ENCODE measurements around the gene SNTG2.
A peak's percentile ranks its signal among the peaks of the same experiment; 100 is the strongest.

The SNTG2 gene

GRCh38 chr2:1251520-1251919, 300.9 kb downstream of the SNTG2 start:
- no peak for DNase-seq

DNA sequence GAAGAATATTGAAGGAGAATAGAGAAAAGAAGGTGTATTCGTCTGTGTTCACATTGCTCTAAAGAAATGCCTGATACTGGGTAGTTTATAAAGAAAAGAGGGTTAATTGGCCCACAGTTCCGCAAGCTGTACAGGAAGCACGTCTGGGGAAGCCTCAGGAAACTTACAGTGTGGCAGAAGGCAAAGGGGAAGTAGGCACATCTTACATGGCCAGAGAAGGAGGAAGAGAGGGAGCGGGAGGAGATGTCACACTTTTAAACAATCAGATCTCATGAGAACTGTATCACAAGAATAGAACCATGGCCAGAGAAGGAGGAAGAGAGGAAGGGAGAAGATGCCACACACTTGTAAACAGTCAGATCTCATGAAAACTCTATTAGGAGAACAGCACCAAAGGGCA, 303.0 kb downstream of the SNTG2 start:
- DNase-seq, result no peak

- DNase-seq, result no peak
Observed at GRCh38 chr2:1254662-1255343, 304.2 kb downstream of the SNTG2 start.

DNA sequence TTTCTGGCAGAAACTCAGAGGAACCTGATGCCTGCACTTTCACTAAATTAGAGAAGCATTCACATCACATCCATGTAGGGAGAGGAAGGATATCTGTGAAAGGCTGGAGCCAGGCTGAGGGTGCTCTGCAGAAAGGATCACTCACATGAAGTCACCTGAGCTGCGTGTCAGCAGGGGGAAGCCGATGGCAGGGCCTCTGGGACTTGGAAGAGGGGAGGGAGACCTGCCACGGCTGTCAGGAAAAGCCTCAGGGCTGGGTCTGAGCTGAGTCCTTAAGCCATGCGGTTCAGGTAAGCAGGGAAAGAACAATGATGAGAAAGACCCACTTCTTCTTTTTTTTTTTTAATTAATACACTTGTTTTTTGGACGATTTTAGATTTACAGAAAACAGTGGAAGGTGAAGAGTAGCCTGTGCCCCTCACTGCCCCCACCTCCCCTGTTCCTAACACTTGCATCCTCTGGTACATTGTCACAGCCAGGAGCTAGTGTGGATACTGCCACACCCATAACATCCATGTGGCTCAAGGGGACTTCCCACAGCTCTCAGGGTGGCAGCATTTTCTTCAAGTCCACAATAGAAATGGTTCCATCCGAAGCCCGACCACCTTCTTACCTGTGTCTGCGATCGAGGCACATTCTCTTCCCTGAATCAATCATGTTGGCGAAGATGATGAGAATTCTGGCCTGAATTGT, 306.1 kb downstream of the SNTG2 start:
- DNase-seq, result no peak

- no peak for DNase-seq
Observed at GRCh38 chr2:1257334-1257733, 306.7 kb downstream of the SNTG2 start.

GRCh38 chr2:1259746-1260145, 309.1 kb downstream of the SNTG2 start:
- no peak for DNase-seq

DNA sequence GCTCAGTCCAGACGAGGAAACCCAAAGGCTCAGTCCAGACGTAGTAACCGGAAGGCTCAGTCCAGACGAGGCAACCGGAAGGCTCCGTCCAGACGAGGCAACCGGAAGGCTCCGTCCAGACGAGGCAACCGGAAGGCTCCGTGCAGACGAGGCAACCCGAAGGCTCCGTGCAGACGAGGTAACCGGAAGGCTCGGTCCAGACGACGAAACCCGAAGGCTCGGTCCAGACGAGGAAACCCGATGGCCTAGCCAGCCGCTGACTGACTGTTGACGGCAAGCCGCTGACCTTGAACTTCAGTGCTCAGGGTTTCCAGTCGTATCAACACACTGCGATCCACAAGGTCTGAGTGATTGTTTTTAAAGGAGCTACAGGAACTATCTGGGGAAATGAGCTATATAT, 312.0 kb downstream of the SNTG2 start:
- no peak for DNase-seq

DNA sequence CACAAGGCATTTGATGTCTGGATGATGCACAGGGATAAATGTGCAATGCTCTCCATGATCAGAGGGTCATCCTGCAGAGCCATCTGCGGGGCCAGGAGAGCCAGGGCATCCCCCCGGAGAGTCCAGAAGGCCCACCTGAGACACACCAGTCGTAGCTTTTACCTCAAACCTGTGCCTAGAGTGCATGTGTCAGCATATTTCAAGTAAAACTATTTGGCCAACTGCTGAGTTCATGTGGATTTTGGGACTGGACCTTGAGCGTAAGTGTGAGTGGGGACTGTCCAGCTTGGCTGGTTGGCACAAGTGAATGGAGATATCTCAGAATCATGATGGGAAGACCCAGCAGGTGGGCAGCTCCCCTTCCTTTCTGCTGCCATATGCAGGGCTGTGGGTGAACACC, 314.8 kb downstream of the SNTG2 start:
- no peak for DNase-seq

DNA sequence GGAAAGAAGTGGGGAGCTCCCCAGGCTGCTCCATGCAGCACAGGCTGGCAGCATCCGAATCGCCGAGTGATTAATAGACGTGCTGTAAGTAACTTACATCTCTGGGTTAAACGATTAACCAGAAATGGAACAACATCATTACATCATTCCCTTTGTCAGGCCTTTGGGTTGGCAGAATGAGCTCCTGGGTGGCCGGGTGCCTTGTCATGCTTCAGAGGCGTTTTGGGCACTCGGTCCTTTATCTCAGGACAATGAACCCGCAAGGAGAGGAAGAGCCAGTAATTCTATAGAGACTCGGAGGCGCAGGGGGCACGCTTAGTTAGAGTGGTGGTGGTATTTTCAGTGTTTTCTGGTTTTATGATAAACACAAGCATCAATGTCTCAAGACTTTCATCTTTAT, 315.7 kb downstream of the SNTG2 start:
- DNase-seq, result no peak

GRCh38 chr2:1268034-1268433, 317.4 kb downstream of the SNTG2 start:
- DNase-seq, result no peak

- DNase-seq, result no peak
Observed at GRCh38 chr2:1269812-1270211, 319.2 kb downstream of the SNTG2 start.

DNA sequence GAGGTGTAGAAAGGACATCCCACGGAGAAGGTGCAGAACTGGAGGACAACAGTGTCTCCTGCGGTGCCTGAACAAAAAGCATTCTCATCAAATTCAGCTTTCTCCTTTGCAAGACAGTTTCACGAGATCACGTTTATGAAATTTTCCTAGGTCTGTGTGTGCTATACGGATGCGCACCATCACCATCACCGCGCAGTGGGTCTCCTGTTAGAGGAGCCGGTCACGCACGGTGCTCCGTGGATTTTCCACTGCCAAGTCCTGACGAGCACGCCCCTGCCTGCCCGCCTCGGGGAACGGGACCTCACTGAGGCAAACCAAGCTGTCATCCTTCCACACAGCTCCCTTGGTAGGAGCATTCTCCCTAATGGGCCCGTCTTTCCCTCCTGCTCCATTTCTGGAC, 322.2 kb downstream of the SNTG2 start:
- no peak for DNase-seq

DNA sequence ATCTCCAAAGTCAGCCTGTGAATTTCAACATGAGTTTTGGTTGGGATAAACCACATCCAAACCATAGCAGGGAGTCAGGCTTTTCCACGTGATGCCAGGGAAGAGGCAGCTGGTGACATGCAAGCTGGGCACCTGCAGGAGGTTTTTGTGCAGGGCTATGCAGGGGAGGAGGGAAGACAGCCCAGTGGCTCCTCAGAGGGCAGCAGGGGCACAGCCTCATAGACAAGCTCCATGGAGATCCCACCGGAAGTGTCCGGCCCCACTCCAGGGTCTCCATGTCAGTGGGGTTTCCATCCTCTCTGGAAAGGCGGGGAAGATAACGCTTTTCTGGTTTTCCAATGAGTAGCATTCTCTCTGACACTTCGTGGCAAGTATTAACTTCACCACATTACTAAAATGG, 327.0 kb downstream of the SNTG2 start:
- no peak for DNase-seq

DNA sequence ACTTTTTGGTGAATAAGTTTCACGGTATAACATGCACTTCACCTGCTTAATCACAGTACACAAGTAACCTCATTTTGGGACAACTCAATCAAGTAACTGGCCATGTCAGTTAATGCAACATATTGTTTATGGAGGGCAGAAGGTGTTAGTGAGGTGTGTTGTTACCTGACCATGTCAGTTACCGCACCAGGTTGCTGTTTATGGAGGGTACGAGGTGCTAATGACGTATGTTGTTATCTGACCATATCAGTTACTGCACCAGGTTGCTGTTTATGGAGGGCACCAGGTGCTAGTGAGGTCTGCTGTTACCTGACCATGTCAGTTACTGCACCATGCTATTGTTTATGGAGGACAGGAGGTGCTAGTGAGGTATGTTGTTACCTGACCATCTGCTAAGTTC, 327.5 kb downstream of the SNTG2 start:
- no peak for DNase-seq

GRCh38 chr2:1278861-1279260, 328.2 kb downstream of the SNTG2 start:
- DNase-seq, result peak; percentile 34

DNA sequence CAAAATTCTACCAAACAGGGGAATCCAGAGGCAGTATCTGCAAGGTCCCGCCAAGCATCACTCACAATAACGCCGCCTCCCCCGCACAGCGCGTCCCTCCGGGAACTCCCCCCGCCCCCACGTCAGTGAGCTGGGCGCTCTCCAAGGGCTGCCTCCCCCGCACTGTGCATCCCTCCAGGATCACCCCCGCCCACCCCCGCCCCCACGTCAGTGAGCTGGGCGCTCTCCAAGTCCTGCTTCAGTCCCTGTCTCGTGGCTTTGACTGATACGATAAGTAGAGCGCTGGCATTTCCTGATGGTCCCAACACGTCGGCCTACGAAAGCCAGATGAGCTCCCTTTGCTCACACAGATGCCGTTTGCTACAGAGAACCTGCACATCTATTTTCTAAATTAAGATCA, 331.9 kb downstream of the SNTG2 start:
- DNase-seq, result no peak

DNA sequence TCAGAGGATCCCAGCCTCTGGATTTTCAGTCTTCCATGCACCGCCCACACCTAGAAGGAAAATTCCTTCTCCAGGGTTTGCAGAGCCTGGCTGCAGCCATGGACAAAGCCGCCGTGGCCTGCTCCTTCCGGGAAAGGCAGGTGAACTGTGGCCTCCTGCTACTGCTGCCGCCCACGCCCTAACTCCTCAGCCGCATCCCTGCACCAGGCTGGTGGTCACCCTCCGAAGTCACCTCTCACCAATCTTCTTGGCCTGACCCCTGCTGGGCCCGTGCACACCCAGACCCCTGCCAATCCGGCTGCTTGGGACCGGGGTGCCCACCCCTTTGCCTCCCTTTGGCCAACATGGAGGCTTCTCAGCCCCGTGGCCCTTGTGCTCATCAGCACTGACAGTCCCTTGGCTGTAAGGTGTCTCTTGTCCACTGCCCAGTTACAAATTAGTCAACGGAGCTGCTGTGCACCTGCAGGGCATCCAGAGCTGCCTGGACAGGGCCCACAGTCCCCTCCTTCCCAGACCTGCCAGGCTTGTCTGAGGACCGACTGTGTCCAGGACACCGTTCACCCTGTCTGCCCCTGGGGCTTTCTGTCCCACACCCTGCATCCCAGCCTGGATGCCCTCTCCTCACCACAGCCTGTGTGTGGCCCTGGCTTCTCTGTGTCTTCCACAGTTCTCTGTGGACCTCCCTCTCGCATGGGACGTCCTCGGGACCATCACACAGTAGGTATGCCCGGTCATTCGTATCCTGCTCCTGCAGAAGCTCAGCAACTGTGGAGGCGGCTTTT, 332.6 kb downstream of the SNTG2 start:
- DNase-seq, result no peak

- DNase-seq, result no peak
Observed at GRCh38 chr2:1283871-1284270, 333.2 kb downstream of the SNTG2 start.

DNA sequence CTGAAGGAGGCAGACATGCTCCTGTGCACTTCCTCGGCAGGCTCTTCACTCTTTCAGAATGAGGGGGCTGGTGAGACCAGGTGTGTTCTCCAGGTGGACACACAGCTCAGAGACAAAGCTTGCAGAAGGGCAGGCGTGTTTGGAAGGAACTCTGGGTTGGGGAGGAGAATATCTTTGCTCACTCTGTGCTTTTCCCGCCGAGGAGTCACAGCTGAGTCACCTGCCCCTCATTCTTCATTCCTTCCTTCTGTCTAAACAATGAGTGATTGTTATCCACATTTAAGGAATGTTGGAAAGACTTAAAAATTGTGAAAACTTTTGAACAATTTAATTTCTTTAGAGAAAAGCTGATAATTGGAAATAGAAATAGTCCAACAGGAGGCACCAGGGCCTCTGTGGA, 336.3 kb downstream of the SNTG2 start:
- DNase-seq, result no peak

DNA sequence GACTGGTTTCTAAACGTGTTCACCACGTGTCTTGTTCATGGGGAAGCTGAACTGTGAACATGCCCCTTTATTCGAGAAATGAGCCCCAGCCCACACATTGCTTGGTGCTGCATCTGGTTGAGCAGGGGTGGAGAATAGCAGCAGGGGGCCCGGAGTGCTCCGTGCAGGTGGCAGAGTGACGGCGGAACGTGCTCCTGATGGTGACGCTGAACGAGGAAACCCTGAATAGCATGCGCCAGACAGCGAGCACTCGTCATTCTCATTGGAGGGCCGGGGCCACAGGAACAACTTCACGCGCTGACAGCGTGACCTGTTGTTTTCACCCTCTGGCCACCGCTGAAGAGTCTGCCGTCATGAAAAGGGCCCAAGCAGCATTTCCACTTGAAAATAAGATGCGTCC, 336.8 kb downstream of the SNTG2 start:
- no peak for DNase-seq

DNA sequence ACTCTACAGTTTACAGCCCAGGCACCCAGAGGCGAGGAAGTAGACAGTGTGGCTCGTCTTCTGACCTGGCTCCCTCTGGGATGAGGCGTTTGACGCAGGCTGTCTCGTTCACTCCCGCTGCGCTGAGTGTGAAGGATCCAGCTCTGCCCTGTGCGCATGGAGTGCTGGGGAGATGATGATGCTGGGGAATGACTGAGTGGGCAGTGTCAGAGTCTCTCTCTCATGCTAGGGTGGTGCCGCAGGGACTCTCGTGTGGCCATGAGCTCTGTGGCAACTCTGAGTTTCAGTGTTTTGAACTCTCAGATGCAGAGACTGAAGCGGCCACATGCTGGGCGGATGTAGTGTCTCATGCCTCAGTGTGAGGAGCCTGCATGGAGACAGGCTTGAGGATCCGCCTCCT, 344.3 kb downstream of the SNTG2 start:
- DNase-seq, result no peak

GRCh38 chr2:1295740-1296139, 345.1 kb downstream of the SNTG2 start:
- DNase-seq, result no peak

- DNase-seq, result no peak
Observed at GRCh38 chr2:1297372-1298159, 346.9 kb downstream of the SNTG2 start.

Measured in stimulated activated CD4-positive, alpha-beta T cell treated with anti-CD3 and anti-CD28 coated beads, Interleukin-1b, Interleukin-23, amount 100 ng/mL, for 48 hours (primary cell).